ENCODE data around the gene CHRNA1.

DNA sequence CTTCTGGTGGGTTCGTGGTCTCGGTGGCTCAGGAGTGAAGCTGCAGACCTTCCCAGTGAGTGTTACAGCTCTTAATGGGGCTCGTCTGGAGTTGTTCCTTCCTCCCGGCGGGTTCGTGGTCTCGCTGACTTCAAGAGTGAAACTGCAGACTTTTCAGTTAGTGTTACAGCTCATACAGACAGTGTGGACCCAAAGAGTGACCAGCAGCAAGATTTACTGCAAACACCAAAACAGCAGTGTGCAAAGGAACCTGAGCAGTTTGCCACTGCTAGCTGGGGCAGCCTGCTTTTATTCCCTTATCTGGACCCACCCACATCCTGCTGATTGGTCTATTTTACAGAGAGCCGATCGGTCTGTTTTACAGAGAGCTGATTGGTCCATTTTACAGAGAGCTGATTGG lies 55.6 kb downstream of the CHRNA1 start:
- TF ChIP-seq, protein P1, sequence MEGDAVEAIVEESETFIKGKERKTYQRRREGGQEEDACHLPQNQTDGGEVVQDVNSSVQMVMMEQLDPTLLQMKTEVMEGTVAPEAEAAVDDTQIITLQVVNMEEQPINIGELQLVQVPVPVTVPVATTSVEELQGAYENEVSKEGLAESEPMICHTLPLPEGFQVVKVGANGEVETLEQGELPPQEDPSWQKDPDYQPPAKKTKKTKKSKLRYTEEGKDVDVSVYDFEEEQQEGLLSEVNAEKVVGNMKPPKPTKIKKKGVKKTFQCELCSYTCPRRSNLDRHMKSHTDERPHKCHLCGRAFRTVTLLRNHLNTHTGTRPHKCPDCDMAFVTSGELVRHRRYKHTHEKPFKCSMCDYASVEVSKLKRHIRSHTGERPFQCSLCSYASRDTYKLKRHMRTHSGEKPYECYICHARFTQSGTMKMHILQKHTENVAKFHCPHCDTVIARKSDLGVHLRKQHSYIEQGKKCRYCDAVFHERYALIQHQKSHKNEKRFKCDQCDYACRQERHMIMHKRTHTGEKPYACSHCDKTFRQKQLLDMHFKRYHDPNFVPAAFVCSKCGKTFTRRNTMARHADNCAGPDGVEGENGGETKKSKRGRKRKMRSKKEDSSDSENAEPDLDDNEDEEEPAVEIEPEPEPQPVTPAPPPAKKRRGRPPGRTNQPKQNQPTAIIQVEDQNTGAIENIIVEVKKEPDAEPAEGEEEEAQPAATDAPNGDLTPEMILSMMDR (IDR thresholded peaks at IDR 0.05) = no peak
- no peak for TF ChIP-seq POLR2A (IDR thresholded peaks at IDR 0.05)

Measured in adrenal gland (tissue), 5 donors.